ENCODE measurements around the gene NCS1.

DNA sequence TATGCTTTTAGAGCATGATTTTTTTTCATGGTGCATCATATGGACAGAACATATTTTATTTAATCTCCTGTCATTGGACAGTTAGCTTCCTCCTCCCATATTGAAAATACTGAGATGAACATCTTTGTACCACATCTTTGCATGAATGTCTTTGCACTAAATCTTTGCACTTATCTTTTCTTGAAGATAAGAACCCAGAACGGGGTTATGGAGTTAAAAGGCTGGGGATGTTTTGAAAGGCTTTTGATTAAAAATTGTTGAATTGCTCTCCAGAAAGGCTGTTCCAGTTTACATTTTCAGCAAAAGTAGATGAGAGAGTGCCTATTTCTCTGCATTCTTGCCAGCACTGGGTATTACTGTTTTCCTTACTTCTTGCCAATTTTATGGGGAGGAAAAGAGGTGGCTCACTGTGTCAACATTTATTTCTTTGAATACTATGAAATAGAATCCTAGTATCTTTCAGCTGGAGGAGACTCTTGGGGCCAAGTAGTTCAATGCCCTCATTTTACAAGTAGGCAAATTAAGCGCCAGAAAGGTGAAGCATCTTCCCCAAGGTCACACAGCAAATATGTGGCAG, 7.2 kb downstream of the NCS1 start:
- TF ChIP-seq POLR2A (IDR thresholded peaks at IDR 0.05; ENCODE audit: borderline replicate concordance, extremely low read depth, insufficient read depth, insufficient read length) (no peak), CEBPB (IDR thresholded peaks at IDR 0.05; ENCODE audit: low read depth) (no peak), EZH2 (IDR thresholded peaks at IDR 0.05) (no peak), POLR2AphosphoS5 (IDR thresholded peaks at IDR 0.05; ENCODE audit: low read depth, low read length) (no peak), JUND (IDR thresholded peaks at IDR 0.05) (no peak), EZH2phosphoT487 (IDR thresholded peaks at IDR 0.05; ENCODE audit: borderline replicate concordance) (no peak), EGR1 (IDR thresholded peaks at IDR 0.05; ENCODE audit: low read depth) (no peak), ATF3 (IDR thresholded peaks at IDR 0.05) (no peak), ZNF274 (IDR thresholded peaks at IDR 0.05; ENCODE audit: low read depth, low read length) (no peak), TCF7L2 (IDR thresholded peaks at IDR 0.05; ENCODE audit: borderline replicate concordance, extremely low read depth, insufficient read depth, insufficient read length) (no peak), RAD21 (IDR thresholded peaks at IDR 0.05; ENCODE audit: low read depth) (no peak)
- TF ChIP-seq, protein P1, sequence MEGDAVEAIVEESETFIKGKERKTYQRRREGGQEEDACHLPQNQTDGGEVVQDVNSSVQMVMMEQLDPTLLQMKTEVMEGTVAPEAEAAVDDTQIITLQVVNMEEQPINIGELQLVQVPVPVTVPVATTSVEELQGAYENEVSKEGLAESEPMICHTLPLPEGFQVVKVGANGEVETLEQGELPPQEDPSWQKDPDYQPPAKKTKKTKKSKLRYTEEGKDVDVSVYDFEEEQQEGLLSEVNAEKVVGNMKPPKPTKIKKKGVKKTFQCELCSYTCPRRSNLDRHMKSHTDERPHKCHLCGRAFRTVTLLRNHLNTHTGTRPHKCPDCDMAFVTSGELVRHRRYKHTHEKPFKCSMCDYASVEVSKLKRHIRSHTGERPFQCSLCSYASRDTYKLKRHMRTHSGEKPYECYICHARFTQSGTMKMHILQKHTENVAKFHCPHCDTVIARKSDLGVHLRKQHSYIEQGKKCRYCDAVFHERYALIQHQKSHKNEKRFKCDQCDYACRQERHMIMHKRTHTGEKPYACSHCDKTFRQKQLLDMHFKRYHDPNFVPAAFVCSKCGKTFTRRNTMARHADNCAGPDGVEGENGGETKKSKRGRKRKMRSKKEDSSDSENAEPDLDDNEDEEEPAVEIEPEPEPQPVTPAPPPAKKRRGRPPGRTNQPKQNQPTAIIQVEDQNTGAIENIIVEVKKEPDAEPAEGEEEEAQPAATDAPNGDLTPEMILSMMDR (IDR thresholded peaks at IDR 0.05 in 2 of 3, conservative IDR thresholded peaks at IDR 0.05 in 1 of 3; ENCODE audit: borderline replicate concordance in 1 of 3, insufficient read depth in 1 of 3, low read depth in 2 of 3, low read length in 2 of 3) = no peak
- TF ChIP-seq, protein P2, sequence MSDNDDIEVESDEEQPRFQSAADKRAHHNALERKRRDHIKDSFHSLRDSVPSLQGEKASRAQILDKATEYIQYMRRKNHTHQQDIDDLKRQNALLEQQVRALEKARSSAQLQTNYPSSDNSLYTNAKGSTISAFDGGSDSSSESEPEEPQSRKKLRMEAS (IDR thresholded peaks at IDR 0.05) = no peak
- TF ChIP-seq, protein P3, sequence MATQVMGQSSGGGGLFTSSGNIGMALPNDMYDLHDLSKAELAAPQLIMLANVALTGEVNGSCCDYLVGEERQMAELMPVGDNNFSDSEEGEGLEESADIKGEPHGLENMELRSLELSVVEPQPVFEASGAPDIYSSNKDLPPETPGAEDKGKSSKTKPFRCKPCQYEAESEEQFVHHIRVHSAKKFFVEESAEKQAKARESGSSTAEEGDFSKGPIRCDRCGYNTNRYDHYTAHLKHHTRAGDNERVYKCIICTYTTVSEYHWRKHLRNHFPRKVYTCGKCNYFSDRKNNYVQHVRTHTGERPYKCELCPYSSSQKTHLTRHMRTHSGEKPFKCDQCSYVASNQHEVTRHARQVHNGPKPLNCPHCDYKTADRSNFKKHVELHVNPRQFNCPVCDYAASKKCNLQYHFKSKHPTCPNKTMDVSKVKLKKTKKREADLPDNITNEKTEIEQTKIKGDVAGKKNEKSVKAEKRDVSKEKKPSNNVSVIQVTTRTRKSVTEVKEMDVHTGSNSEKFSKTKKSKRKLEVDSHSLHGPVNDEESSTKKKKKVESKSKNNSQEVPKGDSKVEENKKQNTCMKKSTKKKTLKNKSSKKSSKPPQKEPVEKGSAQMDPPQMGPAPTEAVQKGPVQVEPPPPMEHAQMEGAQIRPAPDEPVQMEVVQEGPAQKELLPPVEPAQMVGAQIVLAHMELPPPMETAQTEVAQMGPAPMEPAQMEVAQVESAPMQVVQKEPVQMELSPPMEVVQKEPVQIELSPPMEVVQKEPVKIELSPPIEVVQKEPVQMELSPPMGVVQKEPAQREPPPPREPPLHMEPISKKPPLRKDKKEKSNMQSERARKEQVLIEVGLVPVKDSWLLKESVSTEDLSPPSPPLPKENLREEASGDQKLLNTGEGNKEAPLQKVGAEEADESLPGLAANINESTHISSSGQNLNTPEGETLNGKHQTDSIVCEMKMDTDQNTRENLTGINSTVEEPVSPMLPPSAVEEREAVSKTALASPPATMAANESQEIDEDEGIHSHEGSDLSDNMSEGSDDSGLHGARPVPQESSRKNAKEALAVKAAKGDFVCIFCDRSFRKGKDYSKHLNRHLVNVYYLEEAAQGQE (IDR thresholded peaks at IDR 0.05; ENCODE audit: low read depth) = no peak
